Measurements from ENCODE around the gene TBC1D22B.

TBC1D22B gene

GRCh38 chr6:37362101-37362828 is 104.7 kb downstream of the TBC1D22B start:
- no peak for DNase-seq

GRCh38 chr6:37365791-37366190 is 108.2 kb downstream of the TBC1D22B start:
- DNase-seq = no peak

DNA sequence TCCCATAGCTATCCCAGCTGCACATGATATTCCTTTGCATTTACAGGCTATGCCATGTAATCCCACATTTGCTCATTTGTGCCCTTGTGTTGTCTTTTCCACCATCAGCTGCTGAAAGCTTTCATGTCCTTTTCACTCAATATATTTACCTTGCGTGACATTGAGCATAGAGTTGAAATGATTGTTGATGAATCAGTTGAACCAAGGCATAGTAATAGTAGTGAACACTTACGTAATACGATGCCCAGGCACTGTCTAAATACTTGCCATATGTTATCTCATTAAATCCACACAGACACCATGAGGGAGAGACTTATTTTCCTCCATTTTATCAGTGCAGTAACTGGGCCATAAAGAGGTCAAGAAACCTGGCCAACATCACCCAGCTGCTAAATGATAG is 109.3 kb downstream of the TBC1D22B start:
- DNase-seq = no peak

GRCh38 chr6:37368961-37369320 is 111.4 kb downstream of the TBC1D22B start:
- DNase-seq = no peak

DNA sequence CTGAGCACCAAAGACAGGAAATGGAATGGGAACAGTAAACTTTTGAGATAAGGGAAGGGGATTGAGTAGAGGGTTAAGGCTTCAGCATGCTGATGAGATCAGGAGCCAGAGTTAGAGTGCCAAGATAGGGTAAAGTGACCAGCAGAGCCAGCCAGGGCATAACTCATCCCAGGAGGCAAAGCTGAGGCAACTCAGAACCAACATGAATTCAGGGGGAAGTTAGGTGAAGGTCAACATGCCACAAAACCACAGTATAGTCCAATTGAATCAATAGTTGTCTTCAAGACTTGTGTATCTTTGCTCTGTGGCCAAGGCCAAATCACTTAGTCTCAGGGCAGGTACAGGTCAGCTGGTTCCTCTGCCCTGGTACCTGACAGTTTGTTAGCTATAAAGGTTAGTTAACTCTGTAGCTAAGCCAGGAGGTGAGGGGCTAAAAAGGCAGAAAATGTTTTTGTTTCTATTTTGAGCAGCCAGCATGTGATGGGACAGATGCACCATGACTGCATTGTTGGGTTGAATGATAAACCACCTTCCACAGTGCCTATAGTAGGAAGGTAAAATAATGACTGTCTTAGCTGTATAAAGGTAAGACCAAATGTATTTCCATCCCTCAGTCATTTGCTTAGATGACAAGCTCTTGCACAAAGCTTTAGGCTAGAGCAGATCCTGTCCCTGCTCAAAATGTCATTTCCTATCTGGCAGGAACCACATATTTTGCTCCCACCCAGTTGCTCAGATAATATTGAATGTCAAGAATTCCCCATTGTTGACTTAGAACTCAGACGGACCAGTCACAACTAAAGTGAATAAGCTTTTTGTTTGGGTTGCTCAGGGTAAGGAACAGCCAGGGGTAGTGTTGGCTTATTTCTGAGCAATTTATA is 112.0 kb downstream of the TBC1D22B start:
- DNase-seq = no peak

DNA sequence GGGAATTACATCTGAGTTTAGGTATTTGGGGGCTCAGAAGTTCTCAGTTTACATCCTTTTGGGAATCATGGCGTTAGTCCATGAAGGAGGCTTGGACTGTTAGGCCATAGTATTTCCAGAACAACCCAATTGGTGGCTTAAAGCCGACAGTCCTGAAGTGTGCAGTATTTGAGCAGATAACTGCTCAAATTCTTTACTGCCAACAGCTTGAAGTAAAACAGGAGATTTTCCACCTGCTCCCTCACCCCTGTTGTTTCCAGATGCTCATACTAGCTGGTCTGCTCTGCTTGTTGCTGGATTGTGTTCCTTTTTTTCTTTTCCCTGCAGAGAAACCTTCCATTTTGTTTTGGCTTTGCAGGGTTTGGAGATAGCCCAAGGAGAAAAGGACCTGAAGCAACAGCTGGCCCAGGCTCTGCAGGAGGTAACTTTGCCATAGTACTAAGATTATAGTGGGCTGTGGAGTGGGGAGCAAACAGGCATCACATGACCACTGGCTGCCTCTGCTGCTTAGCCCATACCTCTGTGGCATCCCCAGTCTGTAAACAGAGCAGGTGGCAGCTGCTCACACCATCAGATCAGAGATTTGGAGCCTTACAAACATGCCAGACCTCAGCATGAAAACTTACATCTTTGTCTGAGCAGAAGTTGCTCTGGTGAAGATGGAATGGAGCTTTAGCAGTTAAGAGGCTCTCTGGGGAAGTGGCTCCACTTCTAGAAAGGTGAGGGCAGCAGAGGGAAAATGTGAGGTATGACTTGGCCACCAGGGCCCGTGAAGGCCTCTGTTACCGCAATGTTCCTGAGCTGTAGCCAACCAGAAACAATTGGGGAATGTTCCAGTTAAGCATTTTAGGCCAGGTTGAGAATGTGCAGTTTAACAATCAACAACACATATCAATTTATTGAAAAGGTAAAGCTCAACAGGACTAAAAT is 113.8 kb downstream of the TBC1D22B start:
- no peak for DNase-seq

- DNase-seq = no peak
These were observed 114.5 kb downstream of the TBC1D22B start for GRCh38 chr6:37372116-37372515.

- DNase-seq = no peak
These were observed 116.4 kb downstream of the TBC1D22B start for GRCh38 chr6:37373822-37374471.

DNA sequence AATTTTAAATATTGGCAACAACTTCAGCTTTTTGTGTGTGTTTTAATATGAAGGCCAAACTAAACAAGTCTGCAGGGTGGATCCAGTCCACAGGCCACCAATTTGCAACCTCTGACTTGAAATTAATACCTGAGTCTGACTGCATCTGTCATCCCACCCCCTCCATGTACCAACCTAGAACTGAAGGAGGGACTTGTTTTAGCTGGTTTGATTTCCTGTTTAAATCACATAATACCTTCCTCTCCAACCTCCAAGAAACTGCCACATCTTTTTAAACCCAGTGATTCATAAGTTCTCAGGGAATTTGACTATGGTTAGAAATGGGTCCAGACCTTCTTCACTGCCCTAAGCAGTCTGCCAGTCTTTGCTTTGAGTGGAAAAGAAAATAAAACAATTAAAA is 117.8 kb downstream of the TBC1D22B start:
- no peak for DNase-seq

- DNase-seq = no peak
These were observed 118.6 kb downstream of the TBC1D22B start for GRCh38 chr6:37376078-37376743.

- DNase-seq = no peak
These were observed 124.0 kb downstream of the TBC1D22B start for GRCh38 chr6:37381579-37381978.

Data from NCI-H1436 treated with DMSO at 0.1 percent for 48 hours (cell line).